ENCODE measurements around the gene AMBP. TPM values are rescaled to one million over a fixed set of nuclear protein-coding genes. Genes with fewer than 3 reads are reported as not detected.
"Not testable (repeated sequence)": the region's sequence is repeated elsewhere in the genome, so short reads cannot be mapped to it uniquely, and the experiment has no call there.

The AMBP gene
- total RNA-seq, 1 donor = 0.27 TPM

DNA sequence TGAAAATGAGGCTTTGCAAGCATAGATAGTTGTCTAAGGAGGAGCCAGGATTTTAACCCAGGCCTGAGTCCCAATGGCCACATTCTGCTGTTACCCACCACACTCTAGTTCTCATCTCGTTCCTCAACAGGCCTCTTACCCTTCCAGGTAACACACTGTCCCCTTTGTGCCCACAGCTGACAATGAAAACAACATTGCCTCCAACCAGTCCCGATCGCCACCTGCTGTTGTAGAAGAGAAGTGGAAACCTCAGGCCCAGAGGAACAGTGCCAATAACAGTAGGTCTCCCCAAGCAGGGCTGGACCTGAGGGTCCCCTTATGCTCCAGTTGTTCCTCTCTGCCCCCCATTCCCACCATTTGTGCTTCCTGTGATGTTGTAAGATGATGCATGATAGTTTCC is 30.4 kb downstream of the AMBP start:
- TF ChIP-seq, protein P1, sequence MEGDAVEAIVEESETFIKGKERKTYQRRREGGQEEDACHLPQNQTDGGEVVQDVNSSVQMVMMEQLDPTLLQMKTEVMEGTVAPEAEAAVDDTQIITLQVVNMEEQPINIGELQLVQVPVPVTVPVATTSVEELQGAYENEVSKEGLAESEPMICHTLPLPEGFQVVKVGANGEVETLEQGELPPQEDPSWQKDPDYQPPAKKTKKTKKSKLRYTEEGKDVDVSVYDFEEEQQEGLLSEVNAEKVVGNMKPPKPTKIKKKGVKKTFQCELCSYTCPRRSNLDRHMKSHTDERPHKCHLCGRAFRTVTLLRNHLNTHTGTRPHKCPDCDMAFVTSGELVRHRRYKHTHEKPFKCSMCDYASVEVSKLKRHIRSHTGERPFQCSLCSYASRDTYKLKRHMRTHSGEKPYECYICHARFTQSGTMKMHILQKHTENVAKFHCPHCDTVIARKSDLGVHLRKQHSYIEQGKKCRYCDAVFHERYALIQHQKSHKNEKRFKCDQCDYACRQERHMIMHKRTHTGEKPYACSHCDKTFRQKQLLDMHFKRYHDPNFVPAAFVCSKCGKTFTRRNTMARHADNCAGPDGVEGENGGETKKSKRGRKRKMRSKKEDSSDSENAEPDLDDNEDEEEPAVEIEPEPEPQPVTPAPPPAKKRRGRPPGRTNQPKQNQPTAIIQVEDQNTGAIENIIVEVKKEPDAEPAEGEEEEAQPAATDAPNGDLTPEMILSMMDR (IDR thresholded peaks at IDR 0.05; ENCODE audit: insufficient read depth, low read length) = peak; percentile 37
- peak; percentile 10 for DNase-seq (ENCODE audit: low read depth)

DNA sequence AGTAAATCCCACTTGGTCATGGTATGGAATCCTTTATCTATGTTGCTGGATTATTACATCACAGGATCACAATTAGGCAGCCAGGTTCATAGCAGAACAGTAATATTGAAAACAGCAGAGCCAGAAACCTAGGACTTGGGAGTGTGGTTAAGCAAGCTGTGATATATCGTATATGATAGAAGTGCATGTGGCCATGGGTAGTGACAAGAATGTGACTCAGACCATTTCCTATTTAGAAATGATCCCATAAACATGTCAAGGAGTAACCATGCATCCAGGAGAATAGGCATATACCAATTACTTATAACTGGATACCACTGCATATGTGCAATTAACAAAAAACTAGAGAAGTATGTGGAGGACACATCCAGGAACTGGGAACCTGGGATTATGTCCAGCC is 31.2 kb downstream of the AMBP start:
- no peak overlapping the region for H3K4me3 ChIP-seq (ENCODE audit: low read depth, low read length)
- no peak for DNase-seq (ENCODE audit: low read depth)
- TF ChIP-seq, protein P1 (IDR thresholded peaks at IDR 0.05; ENCODE audit: insufficient read depth, low read length) = no peak

More for the DNA sequence above, 30.4 kb downstream of the AMBP start:
- H3K4me3 ChIP-seq (ENCODE audit: low read depth, low read length) = no peak overlapping the region

DNA sequence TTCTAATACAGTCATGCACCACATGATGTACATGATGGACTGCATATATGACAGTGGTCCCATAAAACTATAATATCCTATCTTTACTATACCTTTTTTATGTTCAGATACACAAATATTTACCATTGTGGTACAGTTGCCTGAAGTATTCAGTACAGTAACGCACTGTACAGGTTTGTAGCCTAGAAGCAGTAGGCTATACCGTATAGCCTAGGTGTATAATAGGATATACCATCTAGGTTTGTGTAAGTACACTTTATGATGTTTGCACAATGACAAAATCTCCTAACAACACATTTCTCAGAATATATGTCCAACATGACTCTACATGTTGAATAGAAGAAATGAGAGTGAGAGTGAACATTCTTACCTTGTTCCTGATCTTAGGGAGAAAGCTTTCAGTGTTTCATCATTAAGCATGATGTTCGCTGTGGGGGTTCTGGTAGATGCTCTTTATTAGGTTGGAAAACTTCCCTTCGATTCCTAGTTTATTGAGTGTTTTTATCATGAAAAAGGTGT is 31.8 kb downstream of the AMBP start:
- no peak for DNase-seq (ENCODE audit: low read depth)
- H3K4me3 ChIP-seq (ENCODE audit: low read depth, low read length) = no peak overlapping the region
- TF ChIP-seq, protein P1 (IDR thresholded peaks at IDR 0.05; ENCODE audit: insufficient read depth, low read length) = no peak

GRCh38 chr9:114043660-114044059 is 34.4 kb downstream of the AMBP start:
- not testable (repeated sequence) for DNase-seq (ENCODE audit: low read depth); H3K4me3 ChIP-seq (ENCODE audit: low read depth, low read length)

DNA sequence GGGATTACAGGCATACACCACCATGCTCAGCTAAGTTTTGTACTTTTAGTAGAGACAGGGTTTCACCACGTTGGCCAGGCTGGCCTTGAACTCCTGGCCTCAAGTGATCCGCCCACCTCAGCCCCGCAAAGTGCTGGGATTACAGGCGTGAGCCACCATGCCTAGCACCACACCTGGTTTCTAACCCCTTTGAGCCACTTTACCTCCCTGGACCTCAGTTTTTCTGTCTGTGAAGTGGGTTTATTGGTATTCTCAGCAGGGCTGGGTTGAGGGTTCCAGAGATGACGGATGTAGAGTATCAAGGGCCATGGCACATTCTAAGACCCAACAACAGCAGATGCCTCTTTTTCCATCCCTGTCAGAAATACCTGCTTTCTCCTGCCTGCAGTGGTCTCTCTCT is 38.6 kb downstream of the AMBP start:
- TF ChIP-seq, protein P1 (IDR thresholded peaks at IDR 0.05; ENCODE audit: insufficient read depth, low read length) = no peak
- no peak for DNase-seq (ENCODE audit: low read depth)
- no peak overlapping the region for H3K4me3 ChIP-seq (ENCODE audit: low read depth, low read length)

DNA sequence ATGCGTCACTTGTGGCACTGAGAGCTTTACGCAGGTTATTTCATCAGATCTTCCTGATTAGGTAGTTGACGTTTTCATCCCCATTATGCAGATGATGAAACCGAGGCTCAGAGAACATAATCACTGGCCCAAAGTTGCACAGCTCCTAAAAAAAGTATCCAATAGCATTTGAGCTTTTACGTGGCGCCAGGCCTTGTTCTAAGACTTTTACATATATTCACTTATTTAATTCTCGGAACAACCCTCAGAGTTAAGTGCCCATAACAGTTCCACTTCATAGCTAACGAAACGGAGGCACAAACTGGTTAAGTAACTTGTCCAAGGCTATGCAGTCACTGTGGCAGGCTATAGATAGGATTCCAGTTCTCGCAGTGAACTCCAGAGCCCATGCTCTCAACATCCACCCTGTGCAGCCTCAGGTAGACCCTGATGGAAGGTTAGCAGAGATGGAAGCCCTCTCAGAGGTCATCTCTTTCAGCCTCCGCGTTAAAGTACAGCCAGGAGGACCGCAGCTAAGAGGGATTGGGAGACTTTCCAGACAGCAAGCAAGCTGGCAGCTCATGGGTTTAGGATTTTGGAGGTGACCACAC is 39.3 kb downstream of the AMBP start:
- TF ChIP-seq, protein P1 (IDR thresholded peaks at IDR 0.05; ENCODE audit: insufficient read depth, low read length) = no peak
- DNase-seq (ENCODE audit: low read depth) = no peak
- H3K4me3 ChIP-seq (ENCODE audit: low read depth, low read length) = no peak overlapping the region

- TF ChIP-seq, protein P1 (IDR thresholded peaks at IDR 0.05; ENCODE audit: insufficient read depth, low read length) = no peak
- no peak overlapping the region for H3K4me3 ChIP-seq (ENCODE audit: low read depth, low read length)
- DNase-seq (ENCODE audit: low read depth) = no peak
Measured at GRCh38 chr9:114037961-114038723, 40.0 kb downstream of the AMBP start.
